ENCODE data around the gene LZTS3. TPM values are rescaled to one million over a fixed set of nuclear protein-coding genes. Genes with fewer than 3 reads are reported as not detected.

Gene LZTS3
- total and polyA plus RNA-seq, 4 donors, result 8.8 to 18.6 (median 13.1) TPM

GRCh38 chr20:3199206-3199605 lies 25.9 kb upstream of the LZTS3 start:
- H3K9me3 ChIP-seq (ENCODE audit: control insufficient read depth in 4 of 4, insufficient read depth in 3 of 4, low read length in 3 of 4), result peaks cover 0 to 2% (median 0%) of the 10 kb centered on the region in 4 donors
- DNase-seq (no peak), ATAC-seq (ENCODE audit: insufficient read depth, low FRiP score) (no peak)
- peaks cover 6 to 38% (median 33%) of the 10 kb centered on the region in 4 donors for H3K36me3 ChIP-seq (ENCODE audit: control insufficient read depth in 4 of 4, insufficient read depth in 4 of 4, low read length in 4 of 4)
- no peak overlapping the region for H3K4me3 ChIP-seq
- peaks cover 0 to 13% (median 0%) of the 10 kb centered on the region in 5 donors for H3K4me1 ChIP-seq (ENCODE audit: control insufficient read depth in 5 of 5, insufficient read depth in 5 of 5, low read length in 5 of 5)
- no peak overlapping the region for H3K9ac ChIP-seq (ENCODE audit: insufficient read depth in 1 of 2, low read length in 2 of 2)
- WGBS, 2 donors, result 50% methylated on average over 2 of the region's 2 CpGs
- TF ChIP-seq CTCF (IDR thresholded peaks at IDR 0.05; ENCODE audit: control extremely low read depth, extremely low read depth), result no peak
- no peak overlapping the region for H3K27ac ChIP-seq (ENCODE audit: low read depth in 1 of 2, low read length in 1 of 2)
- no peaks in the 10 kb centered on the region for H3K27me3 ChIP-seq (ENCODE audit: control insufficient read depth in 3 of 3, insufficient read depth in 3 of 3, low read length in 2 of 3)

GRCh38 chr20:3195590-3196237 lies 22.4 kb upstream of the LZTS3 start:
- WGBS, 2 donors, result 92 to 97% methylated on average over 7 of the region's 7 CpGs
- DNase-seq (no peak), ATAC-seq (ENCODE audit: insufficient read depth, low FRiP score) (no peak)
- Histone ChIP-seq H3K27ac (ENCODE audit: low read depth in 1 of 2, low read length in 1 of 2) (no peak overlapping the region), H3K9ac (ENCODE audit: insufficient read depth in 1 of 2, low read length in 2 of 2) (peak overlapping the region in 1 of 2 donors; percentile 5), H3K9me3 (ENCODE audit: control insufficient read depth in 4 of 4, insufficient read depth in 3 of 4, low read length in 3 of 4) (peaks cover 0 to 2% (median 0%) of the 10 kb centered on the region in 4 donors), H3K4me3 (no peak overlapping the region), H3K36me3 (ENCODE audit: control insufficient read depth in 4 of 4, insufficient read depth in 4 of 4, low read length in 4 of 4) (peaks cover 12 to 62% (median 45%) of the 10 kb centered on the region in 4 donors), H3K27me3 (ENCODE audit: control insufficient read depth in 3 of 3, insufficient read depth in 3 of 3, low read length in 2 of 3) (no peaks in the 10 kb centered on the region), H3K4me1 (ENCODE audit: control insufficient read depth in 5 of 5, insufficient read depth in 5 of 5, low read length in 5 of 5) (no peaks in the 10 kb centered on the region)
- no peak for TF ChIP-seq CTCF (IDR thresholded peaks at IDR 0.05; ENCODE audit: control extremely low read depth, extremely low read depth)

GRCh38 chr20:3194617-3195280 lies 21.4 kb upstream of the LZTS3 start:
- H3K4me1 ChIP-seq (ENCODE audit: control insufficient read depth in 5 of 5, insufficient read depth in 5 of 5, low read length in 5 of 5), result no peaks in the 10 kb centered on the region
- ATAC-seq (ENCODE audit: insufficient read depth, low FRiP score) (no peak), DNase-seq (no peak)
- no peak overlapping the region for H3K4me3 ChIP-seq
- no peaks in the 10 kb centered on the region for H3K27me3 ChIP-seq (ENCODE audit: control insufficient read depth in 3 of 3, insufficient read depth in 3 of 3, low read length in 2 of 3)
- H3K9ac ChIP-seq (ENCODE audit: insufficient read depth in 1 of 2, low read length in 2 of 2), result no peak overlapping the region
- peaks cover 0 to 2% (median 0%) of the 10 kb centered on the region in 4 donors for H3K9me3 ChIP-seq (ENCODE audit: control insufficient read depth in 4 of 4, insufficient read depth in 3 of 4, low read length in 3 of 4)
- WGBS, 2 donors, result 94 to 97% methylated on average over 10 of the region's 10 CpGs
- no peak for TF ChIP-seq CTCF (IDR thresholded peaks at IDR 0.05; ENCODE audit: control extremely low read depth, extremely low read depth)
- no peak overlapping the region for H3K27ac ChIP-seq (ENCODE audit: low read depth in 1 of 2, low read length in 1 of 2)
- H3K36me3 ChIP-seq (ENCODE audit: control insufficient read depth in 4 of 4, insufficient read depth in 4 of 4, low read length in 4 of 4), result peaks cover 12 to 60% (median 41%) of the 10 kb centered on the region in 4 donors
